GM08714 (cell line): ENCODE data around the gene FUT3.
"Not testable (repeated sequence)": the region's sequence is repeated elsewhere in the genome, so short reads cannot be mapped to it uniquely, and the experiment has no call there.

Source experiments
- H3K4me3 ChIP-seq: fragments of 200-500 bp; sonication (Bioruptor generic); 2 replicates; pipeline ENCODE4 v1.5.1; 2014; ENCODE audit warnings: mild to moderate bottlenecking, low read length, inconsistent platforms
- ZNF274 ChIP-seq: IDR thresholded peaks from 2 replicates; pipeline ENCODE4 v1.6.1; 2012; ENCODE audit warnings: mild to moderate bottlenecking, low read depth, low read length

The FUT3 gene

DNA sequence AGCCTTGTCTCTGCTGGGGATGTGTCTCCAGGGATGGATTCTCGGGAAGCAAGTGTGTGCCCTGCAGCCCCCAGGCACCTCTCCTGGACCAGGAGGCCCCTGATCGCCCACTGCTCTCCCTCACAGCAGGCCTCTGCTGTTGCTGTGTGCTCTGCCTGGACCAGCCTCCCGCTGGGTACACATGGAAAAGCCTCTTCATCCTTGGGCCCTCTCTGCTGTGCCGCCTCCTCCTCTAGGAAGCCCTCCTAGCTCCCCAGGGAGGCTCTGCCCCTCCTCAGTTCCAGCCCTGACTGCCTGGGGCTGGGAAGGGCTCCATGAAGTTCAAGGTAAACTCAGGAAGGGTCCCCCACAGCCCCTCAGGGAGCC lies 40.3 kb upstream of the FUT3 start:
- H3K4me3 ChIP-seq: no peak overlapping the region
- no peak for TF ChIP-seq ZNF274

DNA sequence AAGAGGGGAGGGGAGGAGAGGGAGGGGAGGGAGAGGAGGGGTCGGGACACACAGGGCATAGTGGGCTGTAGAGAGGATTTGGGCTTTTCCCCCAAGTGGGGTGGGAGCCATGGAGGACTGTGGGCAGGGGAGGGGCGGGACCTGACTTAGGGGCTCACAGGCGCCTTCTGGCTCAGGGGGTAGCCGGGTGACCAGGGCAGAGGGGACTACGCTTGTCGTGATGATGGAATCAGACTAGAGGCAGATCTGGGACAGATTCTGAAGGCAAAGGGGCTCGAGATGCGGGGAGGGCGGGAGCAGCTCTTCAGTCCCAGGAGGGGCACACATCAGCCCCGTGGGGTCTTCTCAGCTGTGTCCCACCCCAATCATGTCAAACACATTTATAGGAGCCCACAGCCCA lies 38.9 kb upstream of the FUT3 start:
- no peak overlapping the region for H3K4me3 ChIP-seq
- TF ChIP-seq ZNF274: no peak

DNA sequence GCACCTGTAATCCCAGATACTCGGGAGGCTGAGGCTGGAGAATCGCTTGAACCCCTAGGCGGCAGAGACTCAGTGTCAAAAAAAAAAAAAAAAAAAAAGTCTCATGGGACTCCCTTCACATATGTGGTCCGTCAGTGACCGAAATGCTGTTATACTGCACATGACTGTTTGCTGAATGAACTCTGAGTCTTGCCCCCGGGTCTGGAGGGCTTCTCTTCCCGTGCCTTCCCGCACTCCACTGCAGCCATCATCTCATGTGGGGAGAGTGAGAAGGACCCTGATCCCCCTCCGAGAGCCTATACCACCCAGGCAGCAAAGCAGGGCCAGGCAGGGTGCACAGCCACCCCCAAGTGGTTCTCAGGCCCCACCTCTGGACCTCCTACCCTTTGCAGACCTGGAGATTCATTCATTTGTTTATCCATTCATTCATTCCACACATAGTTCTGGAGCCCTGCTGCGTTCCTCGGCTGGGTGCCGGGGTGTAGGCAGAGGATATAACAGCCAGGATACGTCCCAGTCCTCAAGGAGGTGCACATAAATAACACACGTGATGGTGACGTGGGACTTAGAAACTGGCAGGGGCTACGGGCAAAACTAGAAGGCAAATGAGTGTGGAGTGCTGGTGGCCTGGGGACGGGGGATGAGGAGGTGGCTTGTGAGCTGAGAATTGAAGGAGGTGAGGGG lies 38.2 kb upstream of the FUT3 start:
- TF ChIP-seq ZNF274: no peak
- no peak overlapping the region for H3K4me3 ChIP-seq

DNA sequence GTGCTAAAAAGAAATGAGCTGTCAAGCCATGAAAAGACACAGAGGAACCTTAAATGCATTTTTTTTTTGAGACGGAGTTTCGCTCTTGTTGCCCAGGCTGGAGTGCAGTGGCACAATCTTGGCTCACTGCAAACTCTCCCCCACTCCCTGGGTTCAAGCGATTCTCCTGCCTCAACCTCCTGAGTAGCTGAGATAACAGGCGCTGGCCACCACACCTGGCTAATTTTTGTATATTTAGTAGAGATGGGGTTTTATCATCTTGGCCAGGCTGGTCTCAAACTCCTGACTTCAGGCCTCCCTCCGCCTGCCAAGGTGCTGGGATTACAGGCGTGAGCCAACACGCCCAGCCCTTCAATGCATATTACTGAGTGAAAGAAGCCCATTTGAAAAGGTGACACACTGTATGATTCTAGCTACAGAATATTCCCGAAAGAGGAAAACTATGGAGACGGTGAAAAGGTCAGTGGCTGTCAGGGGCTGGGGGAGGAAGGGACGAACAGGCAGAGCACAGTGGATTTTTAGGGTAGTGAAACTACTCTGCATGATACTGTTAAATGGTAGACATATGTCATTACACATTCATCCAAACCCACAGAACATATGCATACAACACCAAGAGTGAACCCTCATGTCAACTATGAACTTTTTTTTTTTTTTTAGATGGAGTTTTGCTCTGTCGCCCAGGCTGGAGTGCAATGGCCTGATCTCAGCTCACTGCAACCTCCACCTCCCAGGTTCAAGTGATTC lies 33.0 kb upstream of the FUT3 start:
- H3K4me3 ChIP-seq: not testable (repeated sequence)

GRCh38 chr19:5883157-5883873 lies 32.1 kb upstream of the FUT3 start:
- not testable (repeated sequence) for H3K4me3 ChIP-seq

DNA sequence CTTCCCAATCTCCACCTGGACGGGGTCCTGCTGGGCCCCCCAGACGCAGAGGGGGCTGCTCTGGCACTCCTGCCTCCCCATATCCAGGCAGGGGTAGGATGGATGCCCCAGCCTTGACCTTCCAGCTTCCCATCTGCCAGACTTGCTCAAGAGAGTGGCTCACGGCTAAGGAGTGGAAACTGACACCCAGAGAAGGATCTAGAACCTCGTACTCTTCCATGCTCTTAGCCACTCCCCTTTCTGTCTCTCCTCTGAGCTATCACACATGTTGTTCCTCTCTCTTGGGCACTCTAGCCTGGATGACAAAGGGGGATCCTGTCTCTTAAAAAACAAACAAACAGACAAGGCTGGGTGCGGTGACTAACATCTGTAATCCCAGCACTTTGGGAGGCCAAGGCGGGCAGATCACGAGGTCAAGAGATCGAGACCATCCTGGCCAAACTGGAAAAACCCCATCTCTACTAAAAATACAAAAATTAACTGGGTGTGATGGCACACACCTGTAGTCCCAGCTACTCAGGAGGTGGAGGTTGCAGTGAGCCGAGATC lies 31.2 kb upstream of the FUT3 start:
- TF ChIP-seq ZNF274: no peak
- H3K4me3 ChIP-seq: no peak overlapping the region

- H3K4me3 ChIP-seq: no peak overlapping the region
Observed at GRCh38 chr19:5881543-5882299, 30.5 kb upstream of the FUT3 start.

GRCh38 chr19:5880604-5881078 lies 29.4 kb upstream of the FUT3 start:
- H3K4me3 ChIP-seq: no peak overlapping the region
- no peak for TF ChIP-seq ZNF274

More at GRCh38 chr19:5881543-5882299, 30.5 kb upstream of the FUT3 start:
- no peak for TF ChIP-seq ZNF274

DNA sequence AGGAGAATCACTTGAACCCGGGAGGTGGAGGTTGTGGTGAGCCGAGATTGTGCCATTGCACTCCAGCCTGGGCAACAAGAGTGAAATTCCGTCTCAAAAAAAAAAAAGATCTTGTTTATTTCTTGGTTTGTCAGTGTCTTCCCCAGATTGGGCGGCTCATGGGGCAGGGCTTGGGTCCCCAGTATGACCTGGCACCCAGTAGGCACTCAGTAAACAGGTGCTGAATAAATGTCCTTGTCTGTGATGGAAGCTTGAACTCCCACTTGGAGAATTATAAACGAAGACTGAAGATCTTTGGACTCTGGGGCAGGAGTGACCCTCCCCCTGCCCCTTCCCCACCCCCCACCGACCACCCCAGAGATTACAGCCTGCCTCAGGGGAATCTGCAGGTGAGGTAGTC lies 28.9 kb upstream of the FUT3 start:
- TF ChIP-seq ZNF274: no peak

GRCh38 chr19:5877882-5878281 lies 26.6 kb upstream of the FUT3 start:
- H3K4me3 ChIP-seq: no peak overlapping the region
- TF ChIP-seq ZNF274: no peak

More for the DNA sequence above, 28.9 kb upstream of the FUT3 start:
- no peak overlapping the region for H3K4me3 ChIP-seq

DNA sequence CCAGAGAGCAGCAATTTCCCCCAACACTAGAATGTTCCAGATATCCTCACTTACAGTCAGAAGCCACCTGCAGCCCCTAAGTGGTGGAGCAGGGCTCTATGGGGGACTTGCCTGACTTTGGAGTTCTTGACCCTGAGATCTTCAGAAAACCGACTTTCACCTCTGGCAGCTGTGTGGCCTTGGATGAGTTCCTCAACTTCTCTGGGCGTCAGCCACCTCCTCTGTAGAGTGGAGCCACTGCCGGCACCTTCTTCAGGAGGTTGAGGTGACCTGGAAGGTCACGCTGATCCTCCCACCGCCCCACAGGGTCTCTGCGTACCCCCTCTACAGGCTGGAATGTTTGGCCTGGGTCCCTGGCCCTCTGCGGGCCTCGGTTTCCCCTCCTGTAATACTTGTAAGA lies 26.2 kb upstream of the FUT3 start:
- no peak overlapping the region for H3K4me3 ChIP-seq
- TF ChIP-seq ZNF274: no peak

- H3K4me3 ChIP-seq: not testable (repeated sequence)
Observed at GRCh38 chr19:5874496-5874895, 23.2 kb upstream of the FUT3 start.

GRCh38 chr19:5873617-5874199 lies 22.5 kb upstream of the FUT3 start:
- TF ChIP-seq ZNF274: no peak

GRCh38 chr19:5870986-5871394 lies 19.7 kb upstream of the FUT3 start:
- no peak for TF ChIP-seq ZNF274

More at GRCh38 chr19:5873617-5874199, 22.5 kb upstream of the FUT3 start:
- H3K4me3 ChIP-seq: no peak overlapping the region

More at GRCh38 chr19:5870986-5871394, 19.7 kb upstream of the FUT3 start:
- no peak overlapping the region for H3K4me3 ChIP-seq
